GM21367 (cell line): ENCODE results near the gene TMCC2.
A peak's percentile ranks its signal among the peaks of the same experiment; 100 is the strongest.
"Not testable (repeated sequence)": the region's sequence is repeated elsewhere in the genome, so short reads cannot be mapped to it uniquely, and the experiment has no call there.

Source experiments
- ATAC-seq: cut with Tn5 transposase; IDR thresholded peaks from one replicate; pipeline ENCODE4 v1.9.1; 2021; ENCODE audit not compliant: unreplicated experiment

The TMCC2 gene, protein sequence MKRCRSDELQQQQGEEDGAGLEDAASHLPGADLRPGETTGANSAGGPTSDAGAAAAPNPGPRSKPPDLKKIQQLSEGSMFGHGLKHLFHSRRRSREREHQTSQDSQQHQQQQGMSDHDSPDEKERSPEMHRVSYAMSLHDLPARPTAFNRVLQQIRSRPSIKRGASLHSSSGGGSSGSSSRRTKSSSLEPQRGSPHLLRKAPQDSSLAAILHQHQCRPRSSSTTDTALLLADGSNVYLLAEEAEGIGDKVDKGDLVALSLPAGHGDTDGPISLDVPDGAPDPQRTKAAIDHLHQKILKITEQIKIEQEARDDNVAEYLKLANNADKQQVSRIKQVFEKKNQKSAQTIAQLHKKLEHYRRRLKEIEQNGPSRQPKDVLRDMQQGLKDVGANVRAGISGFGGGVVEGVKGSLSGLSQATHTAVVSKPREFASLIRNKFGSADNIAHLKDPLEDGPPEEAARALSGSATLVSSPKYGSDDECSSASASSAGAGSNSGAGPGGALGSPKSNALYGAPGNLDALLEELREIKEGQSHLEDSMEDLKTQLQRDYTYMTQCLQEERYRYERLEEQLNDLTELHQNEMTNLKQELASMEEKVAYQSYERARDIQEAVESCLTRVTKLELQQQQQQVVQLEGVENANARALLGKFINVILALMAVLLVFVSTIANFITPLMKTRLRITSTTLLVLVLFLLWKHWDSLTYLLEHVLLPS

DNA sequence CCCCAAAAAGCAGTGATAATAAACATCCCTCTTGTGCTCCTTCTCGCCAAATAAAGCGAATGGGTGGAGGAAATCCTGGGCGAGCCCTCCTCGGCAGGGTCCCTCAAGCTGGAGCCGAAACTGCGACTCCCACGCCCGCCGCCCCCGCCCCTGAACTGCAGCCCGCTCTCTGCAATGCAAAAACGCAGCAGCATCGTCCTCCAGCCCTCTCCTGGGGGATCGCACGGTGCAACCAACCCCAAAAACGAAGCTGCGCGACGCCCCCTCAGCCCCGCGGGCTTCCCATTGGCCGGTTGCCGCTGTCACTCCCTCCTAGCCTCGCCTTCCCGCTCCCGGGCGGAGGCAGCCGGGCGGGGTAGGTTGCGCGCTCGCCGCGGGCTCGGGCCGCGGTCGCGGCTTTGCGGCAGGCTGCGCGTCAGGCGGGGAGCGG is at the start of gene TMCC2:
TSS of gene TMCC2 (plus strand) at position 363 of the 430 bp plus-strand sequence. CDS start 619 bp downstream, outside the sequence.
- ATAC-seq = no peak

DNA sequence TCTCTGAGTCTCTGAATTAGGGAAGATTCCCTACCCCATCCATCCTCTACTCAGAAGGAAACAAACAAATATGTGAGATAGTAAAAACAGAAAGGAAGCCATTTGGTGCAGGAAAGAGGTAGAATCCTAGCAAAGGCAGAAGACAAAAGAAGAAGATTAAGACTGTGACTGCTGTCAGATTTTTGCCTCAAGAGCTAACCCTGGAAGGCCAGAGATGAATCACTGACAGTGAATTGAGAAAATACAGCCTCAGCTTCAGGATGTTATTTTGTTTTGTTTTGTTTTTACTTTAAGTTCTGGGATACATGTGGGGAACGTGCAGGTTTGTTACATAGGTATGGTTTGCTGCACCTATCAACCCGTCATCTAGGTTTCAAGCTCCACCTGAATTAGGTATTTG is 47.9 kb upstream of the TMCC2 start:
- no peak for ATAC-seq

GRCh38 chr1:205180331-205180730 is 47.4 kb upstream of the TMCC2 start:
- not testable (repeated sequence) for ATAC-seq

DNA sequence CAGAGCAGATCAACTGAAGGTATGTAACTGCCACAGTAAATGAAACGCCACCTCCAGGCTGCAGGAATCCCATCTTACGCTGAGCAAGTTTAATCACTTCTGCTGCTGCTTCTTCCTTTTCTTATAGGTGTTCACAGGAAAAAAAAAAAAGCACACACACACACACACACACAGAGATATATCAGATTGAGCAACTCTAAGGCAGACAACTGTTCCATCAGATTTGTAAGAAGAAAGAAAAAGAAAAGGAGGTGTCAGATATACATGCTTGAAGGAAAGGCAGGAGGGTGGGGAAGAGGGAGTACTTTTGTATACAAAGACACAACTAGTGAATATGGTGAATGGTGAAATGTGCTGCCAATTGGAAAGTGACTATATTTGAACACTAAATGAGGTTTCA is 44.8 kb upstream of the TMCC2 start:
- ATAC-seq = no peak

- ATAC-seq = no peak
Measured at GRCh38 chr1:205183676-205184335, 43.9 kb upstream of the TMCC2 start.

DNA sequence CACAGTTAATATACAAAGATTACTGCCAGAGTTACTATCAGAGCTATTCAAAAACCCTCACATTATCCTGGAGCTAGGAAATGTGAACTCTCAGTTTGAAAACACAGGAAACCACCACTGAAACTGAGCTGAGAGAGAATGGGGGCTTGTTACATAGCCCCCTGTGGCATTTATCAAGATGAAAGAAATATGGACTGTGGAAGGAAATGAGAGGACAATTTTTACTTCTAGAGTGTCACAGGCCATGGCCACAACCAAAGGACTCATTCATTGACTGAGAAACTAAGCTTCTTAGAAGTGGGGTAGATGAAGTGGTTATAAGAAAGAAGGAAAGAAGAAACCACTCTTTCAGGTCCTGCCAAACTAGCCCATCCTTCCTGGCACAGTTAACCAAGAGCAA is 41.6 kb upstream of the TMCC2 start:
- no peak for ATAC-seq

- ATAC-seq = no peak
Measured at GRCh38 chr1:205187420-205187819, 40.3 kb upstream of the TMCC2 start.

- ATAC-seq = no peak
Measured at GRCh38 chr1:205188098-205188497, 39.6 kb upstream of the TMCC2 start.

- no peak for ATAC-seq
Measured at GRCh38 chr1:205188596-205188995, 39.1 kb upstream of the TMCC2 start.

- ATAC-seq = no peak
Measured at GRCh38 chr1:205189131-205189530, 38.6 kb upstream of the TMCC2 start.

DNA sequence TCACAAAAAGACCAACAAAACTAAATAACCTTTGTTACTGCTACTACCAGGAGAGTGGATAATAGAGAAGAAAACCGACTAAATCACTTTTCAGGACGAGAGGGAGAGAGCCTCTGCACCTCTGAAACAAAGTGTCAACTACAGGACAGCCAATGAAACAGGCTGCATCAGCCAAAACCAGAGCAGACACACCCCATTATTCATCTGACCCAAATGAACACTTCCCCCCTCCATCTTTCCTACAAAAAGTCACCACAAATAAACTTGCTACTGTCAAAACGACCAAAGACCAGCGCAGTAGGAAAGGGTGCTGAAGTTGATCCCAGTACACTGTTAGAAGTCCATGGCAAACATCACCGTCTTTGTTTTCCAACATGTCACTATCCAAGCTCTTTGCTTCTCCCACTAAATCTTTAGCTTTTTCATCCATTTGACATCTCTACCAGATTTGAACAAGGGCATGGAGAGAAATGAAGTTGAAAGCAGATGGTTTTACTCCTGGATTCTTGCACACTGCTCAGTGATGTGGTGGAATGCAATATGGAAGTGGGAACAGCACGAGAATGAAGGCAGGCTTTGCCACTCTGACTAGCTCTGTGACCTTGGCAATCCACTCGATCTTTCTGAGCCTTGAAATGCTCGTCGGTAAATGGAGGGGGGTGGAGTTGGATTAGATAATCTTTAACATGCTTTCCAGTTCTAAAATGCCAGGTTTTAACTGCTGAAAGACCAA is 36.7 kb upstream of the TMCC2 start:
- no peak for ATAC-seq

DNA sequence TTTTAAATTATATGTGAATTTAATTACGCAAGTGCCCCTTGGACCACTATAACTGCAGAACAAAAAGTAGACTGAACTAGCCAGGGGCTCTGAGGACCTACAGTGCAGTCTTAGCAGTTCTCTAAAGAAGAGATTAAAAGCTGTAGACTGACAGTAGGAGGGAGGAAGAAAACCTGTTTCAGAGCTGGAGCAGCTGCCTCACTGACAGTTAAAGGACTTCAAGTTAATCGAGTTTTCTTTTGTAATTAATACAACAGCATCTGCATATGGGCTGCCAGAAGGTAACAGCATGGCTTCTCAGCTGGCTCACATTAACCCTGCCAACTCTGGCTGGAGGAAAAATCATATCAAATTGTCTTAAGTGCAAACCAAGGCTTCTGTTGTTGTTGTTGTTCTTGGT is 36.1 kb upstream of the TMCC2 start:
- no peak for ATAC-seq

GRCh38 chr1:205192287-205192686 is 35.5 kb upstream of the TMCC2 start:
- ATAC-seq = no peak

GRCh38 chr1:205199090-205199930 is 28.4 kb upstream of the TMCC2 start:
- no peak for ATAC-seq

- no peak for ATAC-seq
Measured at GRCh38 chr1:205199931-205200299, 27.8 kb upstream of the TMCC2 start.

- no peak for ATAC-seq
Measured at GRCh38 chr1:205204552-205204951, 23.2 kb upstream of the TMCC2 start.

GRCh38 chr1:205205055-205205454 is 22.7 kb upstream of the TMCC2 start:
- ATAC-seq = no peak

- no peak for ATAC-seq
Measured at GRCh38 chr1:205208811-205209210, 18.9 kb upstream of the TMCC2 start.

- no peak for ATAC-seq
Measured at GRCh38 chr1:205210756-205211168, 17.0 kb upstream of the TMCC2 start.

DNA sequence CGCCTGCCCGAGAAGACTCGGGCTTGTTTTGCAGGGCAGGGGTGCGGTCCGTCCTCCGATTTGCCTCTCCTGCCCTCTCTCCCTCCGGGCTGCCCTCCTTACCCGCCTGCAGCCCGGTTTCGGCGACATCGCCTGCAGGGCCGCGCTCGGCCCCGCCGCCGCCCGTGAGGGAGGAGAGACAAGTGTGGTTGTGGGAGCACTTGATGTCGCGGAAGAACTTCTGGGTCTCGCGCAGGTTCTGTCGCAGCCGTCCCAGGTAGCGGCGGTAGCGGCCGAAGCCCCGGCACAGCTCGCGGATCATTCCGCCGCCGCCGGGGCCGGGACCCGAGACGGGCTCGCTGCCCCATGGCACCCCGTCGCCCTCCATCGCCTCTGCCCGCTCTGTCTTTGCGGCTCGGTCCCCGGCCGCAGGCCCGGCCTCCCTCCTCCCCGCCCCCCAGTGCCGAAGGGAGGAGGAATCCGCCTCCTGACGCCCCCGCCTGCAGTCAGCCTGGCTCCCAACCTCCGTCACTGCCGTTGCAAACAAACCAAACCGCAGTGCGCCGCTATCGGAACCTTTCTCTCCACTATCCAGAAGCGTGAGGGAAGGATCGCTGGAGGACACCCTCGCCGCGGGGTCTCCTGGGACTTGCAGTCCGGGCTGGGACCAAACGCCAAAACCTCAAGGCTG is 16.4 kb upstream of the TMCC2 start, which contains the start of gene DSTYK:
TSS of gene DSTYK (minus strand) at position 534 of the 670 bp plus-strand sequence. CDS start at position 367, 167 bp downstream.
- peak; percentile 83 for ATAC-seq
